SH-SY5Y (cell line): Measurements from ENCODE around the gene EVA1C.

Experiments used
- GATA2 ChIP-seq: IDR thresholded peaks from 2 replicates; pipeline ENCODE4 v1.6.1; 2011; ENCODE audit warnings: mild to moderate bottlenecking, low read depth, low read length
- GATA3 ChIP-seq: IDR thresholded peaks from 2 replicates; pipeline ENCODE4 v1.6.1; 2011; ENCODE audit warnings: low read depth, mild to moderate bottlenecking, low read length, moderate library complexity

- no peak for TF ChIP-seq GATA3
- no peak for TF ChIP-seq GATA2
These were observed 136.5 kb downstream of the EVA1C start for GRCh38 chr21:32548978-32549377.
